HG02970 (cell line): ENCODE measurements around the gene DZANK1.
"Not testable (repeated sequence)": the region's sequence is repeated elsewhere in the genome, so short reads cannot be mapped to it uniquely, and the experiment has no call there.

ENCODE experiments used
- ATAC-seq: cut with Tn5 transposase; IDR thresholded peaks from one replicate; pipeline ENCODE4 v1.9.1; 2021; ENCODE audit warnings: mild to moderate bottlenecking, moderate library complexity, moderate number of reproducible peaks; ENCODE audit not compliant: unreplicated experiment, low FRiP score

DZANK1 gene

GRCh38 chr20:18466894-18467730 is at the start of gene DZANK1, which contains the start of gene POLR3F:
Gene DZANK1 (minus strand): TSS chr20:18467030. CDS start chr20:18465358, 1,672 bp downstream.
Gene POLR3F (plus strand): TSS chr20:18467390. CDS start chr20:18467507, 117 bp downstream.
- peak; percentile 90 for ATAC-seq

- no peak for ATAC-seq
Measured at GRCh38 chr20:18515973-18516372, 49.1 kb upstream of the DZANK1 start.

- ATAC-seq = no peak
Measured at GRCh38 chr20:18514127-18514526, 47.3 kb upstream of the DZANK1 start.

GRCh38 chr20:18513208-18513607 is 46.4 kb upstream of the DZANK1 start:
- no peak for ATAC-seq

- ATAC-seq = no peak
Measured at GRCh38 chr20:18511571-18511970, 44.7 kb upstream of the DZANK1 start.

GRCh38 chr20:18507218-18508191 is 40.7 kb upstream of the DZANK1 start, which contains the start of gene SEC23B:
Gene SEC23B (plus strand): TSS chr20:18507940. CDS start chr20:18510836, 2,896 bp downstream.
- peak; percentile 98 for ATAC-seq

- ATAC-seq = no peak
Measured at GRCh38 chr20:18506744-18507143, 39.9 kb upstream of the DZANK1 start.

DNA sequence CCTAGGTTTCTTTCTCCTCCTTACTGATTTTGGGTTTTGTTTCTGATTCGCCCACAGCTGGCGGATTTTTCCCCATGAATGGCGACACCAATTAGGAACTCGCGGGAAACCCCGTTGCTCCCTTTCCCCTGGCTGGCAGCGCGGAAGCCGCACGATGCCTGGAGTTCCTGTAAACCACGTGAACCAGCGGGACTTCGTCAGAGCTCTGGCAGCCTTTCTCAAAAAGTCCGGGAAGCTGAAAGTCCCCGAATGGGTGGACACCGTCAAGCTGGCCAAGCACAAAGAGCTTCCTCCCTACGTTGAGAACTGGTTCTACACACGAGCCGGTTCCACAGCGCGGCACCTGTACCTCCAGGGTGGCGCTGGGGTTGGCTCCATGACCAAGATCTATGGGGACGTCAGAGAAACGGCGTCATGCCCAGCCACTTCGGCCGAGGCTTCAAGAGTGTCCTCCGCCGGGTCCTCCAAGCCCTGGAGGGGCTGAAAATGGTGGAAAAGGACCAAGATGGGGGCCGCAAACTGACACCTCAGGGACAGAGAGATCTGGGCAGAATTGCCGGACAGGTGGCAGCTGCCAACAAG is 37.7 kb upstream of the DZANK1 start:
- ATAC-seq = no peak

- not testable (repeated sequence) for ATAC-seq
Measured at GRCh38 chr20:18501672-18502071, 34.8 kb upstream of the DZANK1 start.

- ATAC-seq = no peak
Measured at GRCh38 chr20:18497603-18498002, 30.8 kb upstream of the DZANK1 start.

DNA sequence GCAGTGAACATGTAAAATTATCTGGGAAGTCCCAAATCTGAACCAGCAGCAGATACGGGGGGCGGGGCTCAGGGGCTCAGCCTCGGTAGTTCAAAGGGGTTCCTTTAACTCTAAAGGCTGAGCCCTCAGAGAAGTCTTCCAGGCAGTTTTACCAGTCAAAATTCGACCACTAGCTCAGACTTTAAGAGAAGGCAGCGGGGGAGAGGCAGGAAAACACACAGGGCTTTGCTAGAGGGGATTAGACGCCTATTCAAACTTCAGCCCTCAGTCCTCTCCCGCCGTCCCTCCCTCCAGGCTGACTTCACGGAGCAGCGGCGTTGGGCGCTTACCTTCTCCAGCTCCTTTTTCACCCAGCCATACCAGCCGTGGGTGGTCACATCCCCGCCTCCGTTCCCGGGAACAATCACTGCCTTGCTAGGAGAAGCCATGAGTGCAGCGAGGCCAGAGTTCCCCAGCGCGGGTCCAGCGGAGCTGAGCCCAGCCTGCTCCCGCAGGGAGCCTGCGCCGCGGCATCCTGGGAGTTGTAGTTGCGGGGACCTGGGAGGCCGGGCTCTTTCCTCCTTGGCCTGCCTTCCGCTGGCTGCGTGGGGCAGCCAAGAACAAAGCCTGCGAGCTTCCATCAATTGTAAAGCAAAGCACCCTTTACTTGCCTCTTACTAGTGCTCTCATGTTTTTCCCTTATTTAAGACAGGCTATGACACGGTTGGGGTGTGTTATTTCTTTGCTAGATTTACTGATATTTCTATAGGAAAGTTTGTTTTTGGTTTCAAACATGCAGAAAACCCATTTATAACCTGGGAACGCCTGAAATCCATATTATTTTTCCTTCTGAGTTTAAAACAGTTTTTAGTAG is 30.1 kb upstream of the DZANK1 start, which contains the start of gene RBBP9:
RBBP9 (minus strand) TSS at position 486 of the 853 bp plus-strand sequence; CDS start at position 428, 58 bp downstream.
- ATAC-seq = peak; percentile 96

GRCh38 chr20:18496042-18496441 is 29.2 kb upstream of the DZANK1 start:
- no peak for ATAC-seq

GRCh38 chr20:18488301-18488700 is 21.5 kb upstream of the DZANK1 start:
- ATAC-seq = no peak

- no peak for ATAC-seq
Measured at GRCh38 chr20:18481596-18481995, 14.8 kb upstream of the DZANK1 start.

DNA sequence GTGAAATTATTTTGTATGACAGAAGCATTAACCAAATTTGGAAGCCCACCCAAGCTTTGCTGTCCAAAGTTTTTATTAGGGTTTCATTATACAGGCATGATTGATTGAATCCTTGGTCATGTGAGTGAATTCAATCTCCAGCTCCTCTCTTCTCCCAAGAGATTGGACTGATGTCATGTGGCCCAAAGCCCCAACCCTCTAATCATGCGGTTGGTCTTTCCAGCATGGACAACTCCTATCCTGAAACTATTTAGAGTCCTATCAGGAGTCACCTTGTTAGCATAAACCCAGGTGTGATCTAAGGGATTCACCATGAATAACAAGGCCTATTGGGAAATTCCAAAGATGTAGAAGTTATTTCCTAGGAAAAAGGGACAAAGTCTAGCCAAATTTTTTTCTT is 11.0 kb upstream of the DZANK1 start:
- no peak for ATAC-seq

GRCh38 chr20:18477218-18477617 is 10.4 kb upstream of the DZANK1 start:
- no peak for ATAC-seq

- ATAC-seq = peak; percentile 16
Measured at GRCh38 chr20:18466574-18466893, 296 bp downstream of the DZANK1 start.

DNA sequence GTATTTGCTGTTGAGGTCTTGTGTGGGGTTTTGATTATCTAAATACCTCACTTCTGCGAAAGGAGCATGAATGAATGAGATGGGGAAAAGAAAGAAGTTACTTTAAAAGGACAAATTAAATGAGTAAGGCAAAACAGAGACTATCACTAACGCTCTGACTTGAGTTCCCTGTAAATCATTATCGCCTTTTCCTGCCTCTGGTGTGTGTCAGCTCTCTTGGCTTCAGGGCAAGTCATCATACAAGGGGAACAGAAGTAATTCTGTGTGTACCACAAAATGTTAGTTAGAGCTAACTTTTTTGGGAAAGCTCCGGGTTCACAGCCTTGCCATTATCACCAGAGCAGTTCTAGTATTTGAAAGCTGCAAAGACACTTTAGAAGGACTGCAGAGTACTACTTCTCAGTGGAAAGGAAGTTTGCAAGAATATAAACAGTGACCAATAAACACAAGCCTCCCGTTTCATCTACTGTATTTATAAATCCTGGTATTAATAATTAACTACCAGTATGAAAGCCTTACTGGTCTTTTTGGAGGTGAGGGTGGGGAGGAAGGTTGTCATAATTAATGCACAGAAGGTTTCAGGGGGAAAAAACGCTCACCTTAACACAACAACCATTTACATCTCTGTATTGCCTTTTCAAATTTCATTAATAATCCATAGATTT is 1.2 kb downstream of the DZANK1 start:
- ATAC-seq = no peak

DNA sequence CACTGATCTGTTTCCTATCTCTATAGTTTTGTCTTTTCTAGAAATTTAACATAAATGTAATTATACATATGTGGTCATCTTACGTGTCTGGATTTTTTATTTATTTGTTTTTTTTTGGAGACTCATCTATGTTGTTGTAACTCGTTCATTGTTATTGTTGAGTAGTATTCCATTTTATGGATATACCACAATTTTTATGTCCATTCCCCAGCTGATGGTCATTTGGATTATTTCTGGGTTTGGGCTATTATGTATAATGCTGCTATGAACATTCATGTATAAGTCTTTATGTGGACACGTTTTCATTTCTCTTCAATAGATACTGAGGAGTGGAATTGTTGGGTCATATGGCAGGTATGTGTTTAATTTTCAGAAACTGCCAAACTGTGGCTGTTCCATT is 10.2 kb downstream of the DZANK1 start:
- no peak for ATAC-seq
